Upper lobe of left lung (tissue), 6 donors: ENCODE measurements around the gene CAT. TPM values are rescaled to one million over a fixed set of nuclear protein-coding genes. Genes with fewer than 3 reads are reported as not detected.

ENCODE experiments used
- ATAC-seq, 2 donors: fragments of 200-7000 bp; cut with Tn5 transposase; one replicate each; pipeline ENCODE4 v1.9.1; 2022; ENCODE audit warnings: mild to moderate bottlenecking in 2 of 2, moderate library complexity in 2 of 2; ENCODE audit not compliant: low FRiP score in 2 of 2
- DNase-seq, 2 donors: peaks; one replicate each; pipeline ENCODE4 v3.0.0-alpha.2; 2019 to 2020
- H3K27ac ChIP-seq, 4 donors: fragments of 200-600 bp; sonication (generic); one replicate each; pipeline ENCODE4 v1.5.1; 2016 to 2019
- H3K27me3 ChIP-seq, 4 donors: fragments of 200-600 bp; sonication (generic); one replicate each; pipeline ENCODE4 v1.5.1; 2017 to 2019
- H3K36me3 ChIP-seq, 4 donors: fragments of 200-600 bp; sonication (generic); one replicate each; pipeline ENCODE4 v1.5.1; 2016 to 2019
- H3K4me1 ChIP-seq, 4 donors: fragments of 200-600 bp; sonication (generic); one replicate each; pipeline ENCODE4 v1.5.1; 2018 to 2019
- H3K4me3 ChIP-seq, 4 donors: fragments of 200-600 bp; sonication (generic); one replicate each; pipeline ENCODE4 v1.5.1; 2017 to 2019; ENCODE audit warnings: mild to moderate bottlenecking in 2 of 4, moderate library complexity in 1 of 4
- H3K9me3 ChIP-seq, 4 donors: fragments of 200-600 bp; sonication (generic); one replicate each; pipeline ENCODE4 v1.5.1; 2018 to 2019
- EP300 ChIP-seq, 4 donors: sonication (generic); formaldehyde crosslinking; IDR thresholded peaks; one replicate each; pipeline ENCODE4 v1.5.1; 2017; ENCODE audit warnings: antibody characterized with exemption in 4 of 4, control low read depth in 2 of 4
- POLR2A ChIP-seq, 4 donors: fragments of 450-650 bp; IDR thresholded peaks; one replicate each; pipeline ENCODE4 v1.5.1; 2016 to 2017; ENCODE audit warnings: antibody characterized with exemption in 4 of 4, mild to moderate bottlenecking in 2 of 4
- POLR2AphosphoS5 ChIP-seq, 2 donors: sonication (generic); formaldehyde crosslinking; IDR thresholded peaks; one replicate each; pipeline ENCODE4 v1.5.1; 2017; ENCODE audit warnings: antibody characterized with exemption in 2 of 2
- WGBS, 2 donors: methylation state at CpG; one replicate each; pipeline ENCODE4 v1.1.5; 2017 to 2018; 5-methylcytosine and 5-hydroxymethylcytosine counted together
- total RNA-seq, 6 donors: library from RNA; depleted of rRNA in 4 of 6; stranded (reverse); fragments of >200 nt in 4 of 6; gene quantifications; one replicate each; pipeline versions ENCODE4 v1.1.0 to v1.2.1, GENCODE V29; 2016 to 2021
- TF ChIP-seq, protein P1 (sequence below), 6 experiments: fragments of 450-650 bp in 4 of 6; fragments of 200-600 bp in 2 of 6; sonication (generic) in 2 of 6; IDR thresholded peaks; one replicate each; pipeline ENCODE4 v1.5.1; 2016 to 2019; ENCODE audit warnings: antibody characterized with exemption in 6 of 6
- donor health status: DM: no; HTN: no; CAD: no; lungs with moderate emphysema.
- donor health status: DM: no; HTN: yes; CAD: no; lungs with severe emphysema.

Gene CAT
- total RNA-seq, 6 donors from 2014 or later = 133 to 380 (median 185) TPM

- no peak overlapping the region for H3K4me3 ChIP-seq
- H3K27me3 ChIP-seq = no peaks in the 10 kb centered on the region
- DNase-seq (peak in 1 of 2 donors; percentile 56), ATAC-seq (no peak)
- peak overlapping the region in 2 of 4 donors; percentile 24 to 79 for H3K27ac ChIP-seq
- WGBS, 2 donors = 59 to 60% methylated on average over 6 of the region's 6 CpGs
- H3K4me1 ChIP-seq = peaks cover 13 to 73% (median 37%) of the 10 kb centered on the region in 4 donors
- no peaks in the 10 kb centered on the region for H3K36me3 ChIP-seq
- TF ChIP-seq POLR2AphosphoS5 (IDR thresholded peaks at IDR 0.05) (no peak), EP300 (IDR thresholded peaks at IDR 0.05) (peak in 1 of 4 donors; percentile 37), POLR2A (IDR thresholded peaks at IDR 0.05) (peak in 1 of 4 donors; percentile 45)
- H3K9me3 ChIP-seq = no peaks in the 10 kb centered on the region
Measured at GRCh38 chr11:34507156-34507555, 68.4 kb downstream of the CAT start.

GRCh38 chr11:34507610-34508009 lies 68.9 kb downstream of the CAT start:
- Histone ChIP-seq H3K4me1 (peaks cover 9 to 69% (median 32%) of the 10 kb centered on the region in 4 donors), H3K4me3 (no peak overlapping the region), H3K27ac (peak overlapping the region in 2 of 4 donors; percentile 24 to 79), H3K9me3 (no peaks in the 10 kb centered on the region), H3K27me3 (no peaks in the 10 kb centered on the region), H3K36me3 (no peaks in the 10 kb centered on the region)
- no peak for DNase-seq
- 47 to 48% methylated on average over 5 of the region's 5 CpGs for WGBS, 2 donors
- TF ChIP-seq EP300 (IDR thresholded peaks at IDR 0.05) (no peak), POLR2AphosphoS5 (IDR thresholded peaks at IDR 0.05) (no peak), POLR2A (IDR thresholded peaks at IDR 0.05) (no peak)
- TF ChIP-seq, protein P1, sequence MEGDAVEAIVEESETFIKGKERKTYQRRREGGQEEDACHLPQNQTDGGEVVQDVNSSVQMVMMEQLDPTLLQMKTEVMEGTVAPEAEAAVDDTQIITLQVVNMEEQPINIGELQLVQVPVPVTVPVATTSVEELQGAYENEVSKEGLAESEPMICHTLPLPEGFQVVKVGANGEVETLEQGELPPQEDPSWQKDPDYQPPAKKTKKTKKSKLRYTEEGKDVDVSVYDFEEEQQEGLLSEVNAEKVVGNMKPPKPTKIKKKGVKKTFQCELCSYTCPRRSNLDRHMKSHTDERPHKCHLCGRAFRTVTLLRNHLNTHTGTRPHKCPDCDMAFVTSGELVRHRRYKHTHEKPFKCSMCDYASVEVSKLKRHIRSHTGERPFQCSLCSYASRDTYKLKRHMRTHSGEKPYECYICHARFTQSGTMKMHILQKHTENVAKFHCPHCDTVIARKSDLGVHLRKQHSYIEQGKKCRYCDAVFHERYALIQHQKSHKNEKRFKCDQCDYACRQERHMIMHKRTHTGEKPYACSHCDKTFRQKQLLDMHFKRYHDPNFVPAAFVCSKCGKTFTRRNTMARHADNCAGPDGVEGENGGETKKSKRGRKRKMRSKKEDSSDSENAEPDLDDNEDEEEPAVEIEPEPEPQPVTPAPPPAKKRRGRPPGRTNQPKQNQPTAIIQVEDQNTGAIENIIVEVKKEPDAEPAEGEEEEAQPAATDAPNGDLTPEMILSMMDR (IDR thresholded peaks at IDR 0.05) = no peak
- no peak for ATAC-seq

- H3K4me1 ChIP-seq = peaks cover 7 to 64% (median 26%) of the 10 kb centered on the region in 4 donors
- no peaks in the 10 kb centered on the region for H3K9me3 ChIP-seq
- no peaks in the 10 kb centered on the region for H3K27me3 ChIP-seq
- H3K4me3 ChIP-seq = no peak overlapping the region
- DNase-seq (no peak), ATAC-seq (no peak)
- H3K36me3 ChIP-seq = no peaks in the 10 kb centered on the region
- no peak for TF ChIP-seq POLR2A (IDR thresholded peaks at IDR 0.05)
- TF ChIP-seq POLR2AphosphoS5 (IDR thresholded peaks at IDR 0.05) = no peak
- TF ChIP-seq, protein P1 (IDR thresholded peaks at IDR 0.05) = no peak
- TF ChIP-seq EP300 (IDR thresholded peaks at IDR 0.05) = no peak
- peak overlapping the region in 1 of 4 donors; percentile 79 for H3K27ac ChIP-seq
- 23 to 25% methylated on average over 2 of the region's 2 CpGs for WGBS, 2 donors
Measured at GRCh38 chr11:34508524-34508923, 69.8 kb downstream of the CAT start.

DNA sequence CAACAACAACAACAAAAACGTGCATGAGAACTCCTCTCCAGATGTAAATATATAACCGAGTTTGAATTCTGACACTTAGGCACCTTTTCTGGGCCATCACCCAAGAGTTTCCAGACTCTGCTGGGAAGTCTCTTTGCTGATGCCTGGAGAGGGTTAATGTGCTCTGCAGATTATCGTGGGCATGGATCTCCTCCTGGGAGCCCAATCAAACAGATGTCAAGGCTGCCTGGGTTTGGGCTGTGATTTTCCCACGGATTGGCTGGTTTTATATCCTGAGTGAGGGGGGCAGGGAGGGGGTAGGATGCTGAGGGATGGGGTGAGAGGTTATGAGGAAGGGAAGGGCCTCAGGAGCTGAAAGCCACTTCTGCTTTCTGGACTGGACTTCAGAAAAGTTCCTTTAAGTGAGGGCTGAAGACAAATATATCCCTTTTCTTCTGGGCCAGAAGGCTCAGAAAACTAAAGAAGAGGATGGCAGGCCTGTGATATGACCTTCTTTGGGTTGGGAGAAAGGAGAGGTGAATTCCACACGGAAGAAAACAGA lies 70.7 kb downstream of the CAT start:
- no peaks in the 10 kb centered on the region for H3K36me3 ChIP-seq
- peak in 1 of 2 donors; percentile 22 for ATAC-seq
- no peaks in the 10 kb centered on the region for H3K9me3 ChIP-seq
- peaks cover 7 to 57% (median 25%) of the 10 kb centered on the region in 4 donors for H3K4me1 ChIP-seq
- peak overlapping the region in 1 of 4 donors; percentile 5 for H3K27ac ChIP-seq
- WGBS, 2 donors = 7 to 11% methylated on average over 5 of the region's 5 CpGs
- H3K27me3 ChIP-seq = no peaks in the 10 kb centered on the region
- TF ChIP-seq EP300 (IDR thresholded peaks at IDR 0.05) (no peak), POLR2A (IDR thresholded peaks at IDR 0.05) (no peak), POLR2AphosphoS5 (IDR thresholded peaks at IDR 0.05) (no peak)
- TF ChIP-seq, protein P1 (IDR thresholded peaks at IDR 0.05) = no peak
- H3K4me3 ChIP-seq = no peak overlapping the region
- DNase-seq = no peak

DNA sequence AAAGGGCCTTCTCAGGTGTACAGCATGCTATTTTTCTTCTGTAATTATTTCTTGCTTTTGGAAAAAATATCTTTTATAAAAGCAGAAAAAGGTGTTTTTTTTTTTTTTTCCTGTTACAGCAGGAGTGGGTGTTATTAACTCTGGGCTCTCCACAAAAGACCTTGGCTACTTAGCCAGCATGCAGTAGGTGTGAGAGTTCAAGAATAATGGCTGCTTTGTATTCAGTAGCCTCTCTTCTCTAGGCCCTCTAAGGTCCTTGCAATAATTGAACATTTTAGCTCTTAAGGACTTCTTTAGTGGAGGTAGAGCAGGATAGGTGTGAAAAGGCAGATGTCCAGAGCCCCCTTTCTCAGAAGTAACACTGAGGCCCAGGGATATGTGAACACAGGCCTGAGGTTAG lies 71.5 kb downstream of the CAT start:
- Histone ChIP-seq H3K36me3 (no peaks in the 10 kb centered on the region), H3K27me3 (no peaks in the 10 kb centered on the region), H3K9me3 (no peaks in the 10 kb centered on the region), H3K4me3 (no peak overlapping the region), H3K4me1 (peaks cover 7 to 49% (median 24%) of the 10 kb centered on the region in 4 donors), H3K27ac (no peak overlapping the region)
- TF ChIP-seq, protein P1 (IDR thresholded peaks at IDR 0.05) = no peak
- no peak for TF ChIP-seq POLR2AphosphoS5 (IDR thresholded peaks at IDR 0.05)
- no peak for TF ChIP-seq EP300 (IDR thresholded peaks at IDR 0.05)
- no peak for TF ChIP-seq POLR2A (IDR thresholded peaks at IDR 0.05)
- no peak for ATAC-seq
- DNase-seq = no peak
